IPS-18c (cell line): ENCODE measurements around the gene ADPRHL1.
"Not testable (repeated sequence)": the region's sequence is repeated elsewhere in the genome, so short reads cannot be mapped to it uniquely, and the experiment has no call there.

Experiments
- H3K4me3 ChIP-seq: 2 replicates; pipeline ENCODE4 v1.7.0; 2013; ENCODE audit warnings: low read depth, mild to moderate bottlenecking, low read length, moderate library complexity; ENCODE audit not compliant: insufficient read depth
- H3K9me3 ChIP-seq: one replicate; pipeline ENCODE4 v1.6.1; 2013; ENCODE audit warnings: mild to moderate bottlenecking, low read length, moderate library complexity; ENCODE audit not compliant: control insufficient read depth, insufficient read depth

Gene ADPRHL1

DNA sequence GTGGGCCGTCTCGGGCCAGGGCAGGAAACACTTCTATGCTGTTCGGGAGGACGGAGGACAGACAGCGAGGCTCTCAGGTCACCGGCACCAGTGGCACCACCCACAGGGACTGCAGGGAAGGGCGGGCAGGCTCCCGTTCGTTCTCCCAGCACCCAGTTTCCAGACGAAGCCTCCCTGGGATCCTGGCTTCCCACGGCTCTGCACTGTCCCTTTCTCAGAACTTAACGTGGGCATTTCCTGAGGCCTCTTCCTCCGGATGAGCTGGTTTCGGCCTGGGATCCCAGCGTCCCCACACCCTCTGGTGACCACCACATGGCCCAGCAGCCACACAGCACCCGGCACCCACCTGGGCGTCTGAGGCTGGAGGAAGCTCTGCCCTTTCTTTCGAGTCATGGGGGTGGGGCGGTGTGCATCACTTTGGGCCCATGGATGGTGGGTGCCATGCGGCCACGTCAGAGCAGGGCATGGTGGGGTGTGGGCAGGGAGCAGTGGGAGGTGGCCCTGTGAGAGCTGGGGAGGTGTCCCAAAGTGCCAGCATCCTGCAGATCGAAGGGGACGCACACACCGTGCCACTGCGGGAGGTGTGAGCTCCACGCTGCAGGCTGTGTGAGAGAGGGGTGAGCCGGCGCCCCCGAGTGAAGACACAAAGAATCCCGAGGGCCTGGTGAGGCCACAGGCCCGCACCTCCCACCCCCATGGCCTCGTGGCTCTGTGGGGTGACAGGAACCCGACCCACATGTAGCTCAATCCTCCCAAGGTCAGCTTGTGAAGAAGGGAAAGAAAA is 50.6 kb downstream of the ADPRHL1 start:
- Histone ChIP-seq H3K4me3 (no peak overlapping the region), H3K9me3 (no peaks in the 10 kb centered on the region)

- no peak overlapping the region for H3K4me3 ChIP-seq
- H3K9me3 ChIP-seq: peaks cover 2% of the 10 kb centered on the region
These were observed 51.6 kb downstream of the ADPRHL1 start for GRCh38 chr13:113401452-113402415.

- Histone ChIP-seq H3K4me3 (no peak overlapping the region), H3K9me3 (peaks cover 2% of the 10 kb centered on the region)
These were observed 52.5 kb downstream of the ADPRHL1 start for GRCh38 chr13:113400621-113401451.

GRCh38 chr13:113399755-113400149 is 53.5 kb downstream of the ADPRHL1 start:
- Histone ChIP-seq H3K4me3 (no peak overlapping the region), H3K9me3 (peaks cover 2% of the 10 kb centered on the region)

DNA sequence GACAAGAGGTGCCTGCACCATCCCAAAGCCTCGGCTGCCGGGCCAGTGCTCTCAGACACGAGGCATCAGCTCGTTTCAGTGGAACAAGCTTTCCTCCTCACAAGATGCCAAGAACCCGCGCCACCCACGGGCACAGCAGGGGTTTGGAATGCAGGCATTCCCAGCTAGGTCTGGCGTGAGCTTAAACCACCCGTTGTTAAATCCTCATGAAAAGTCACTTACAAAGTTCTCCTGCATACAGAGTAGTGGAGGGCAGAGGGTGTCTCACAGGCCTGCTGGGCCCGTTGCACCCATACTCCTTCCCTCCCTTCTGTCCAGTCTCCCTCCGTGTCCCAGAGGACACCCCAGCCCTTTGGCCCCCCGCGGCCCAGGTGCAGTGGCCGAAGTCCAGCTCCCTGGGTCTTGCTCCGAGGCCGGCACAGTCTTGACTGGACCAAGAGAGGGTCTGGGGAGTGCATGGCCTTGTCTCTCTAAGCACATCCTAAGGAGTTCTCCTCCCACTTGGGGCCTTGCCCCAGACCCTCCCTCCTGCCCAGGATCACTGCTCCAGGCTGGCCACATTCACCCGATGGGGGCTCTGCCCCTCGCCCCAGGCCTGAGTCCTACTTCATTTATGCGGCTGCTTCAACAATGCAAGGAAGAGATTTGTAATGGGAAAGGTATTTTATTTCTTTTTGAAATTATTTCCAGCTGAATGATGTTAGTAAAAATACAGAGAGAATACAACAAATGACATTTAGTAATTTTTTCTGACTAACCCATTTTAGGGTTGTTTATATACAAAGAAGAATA is 54.1 kb downstream of the ADPRHL1 start:
- peaks cover 2% of the 10 kb centered on the region for H3K9me3 ChIP-seq
- H3K4me3 ChIP-seq: no peak overlapping the region

DNA sequence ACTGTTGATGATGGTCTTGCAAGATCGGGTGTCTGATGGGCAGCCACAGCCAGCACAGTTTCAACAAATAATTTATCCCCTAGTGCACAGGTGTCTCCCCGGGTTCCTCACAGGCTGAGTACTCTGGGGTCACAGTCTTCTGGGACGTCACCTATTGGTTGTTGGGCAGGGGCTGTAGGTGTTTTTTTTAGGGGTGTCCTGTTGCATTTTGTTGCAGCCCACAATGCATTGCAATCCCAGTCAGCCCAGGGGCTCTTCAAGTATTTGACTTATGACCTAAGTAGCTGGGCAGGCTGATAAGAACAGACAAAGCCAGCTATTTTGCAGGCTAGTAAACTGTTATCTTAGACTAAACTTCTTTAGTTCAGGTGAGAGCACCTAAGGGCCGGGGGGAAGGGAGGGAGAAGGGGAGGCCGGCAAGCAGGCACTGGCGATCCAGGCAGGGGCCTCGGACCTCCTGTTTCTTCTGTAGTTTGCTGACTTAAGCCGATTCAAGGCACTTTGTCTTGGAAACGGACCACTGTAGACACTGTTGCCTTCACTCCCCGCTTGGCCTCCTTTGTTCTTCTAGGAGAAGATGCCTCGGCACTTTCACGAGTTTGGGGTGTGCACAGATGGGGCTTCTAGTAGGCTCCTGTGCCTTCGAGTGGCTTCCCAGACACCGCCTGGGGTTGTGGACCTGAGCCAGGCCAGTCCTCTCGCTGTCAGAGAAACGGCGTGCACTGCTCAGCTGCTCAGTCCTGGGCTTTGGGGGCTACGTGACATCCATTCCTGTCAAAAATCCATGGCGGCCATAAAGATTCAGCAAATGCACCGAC is 55.5 kb downstream of the ADPRHL1 start:
- H3K4me3 ChIP-seq: no peak overlapping the region

GRCh38 chr13:113394339-113394640 is 59.0 kb downstream of the ADPRHL1 start:
- Histone ChIP-seq H3K4me3 (peak overlapping the region; percentile 69; the same call in 1 of the 2 replicates), H3K9me3 (peaks cover 6% of the 10 kb centered on the region)

More for the DNA sequence above, 55.5 kb downstream of the ADPRHL1 start:
- H3K9me3 ChIP-seq: peaks cover 2% of the 10 kb centered on the region

DNA sequence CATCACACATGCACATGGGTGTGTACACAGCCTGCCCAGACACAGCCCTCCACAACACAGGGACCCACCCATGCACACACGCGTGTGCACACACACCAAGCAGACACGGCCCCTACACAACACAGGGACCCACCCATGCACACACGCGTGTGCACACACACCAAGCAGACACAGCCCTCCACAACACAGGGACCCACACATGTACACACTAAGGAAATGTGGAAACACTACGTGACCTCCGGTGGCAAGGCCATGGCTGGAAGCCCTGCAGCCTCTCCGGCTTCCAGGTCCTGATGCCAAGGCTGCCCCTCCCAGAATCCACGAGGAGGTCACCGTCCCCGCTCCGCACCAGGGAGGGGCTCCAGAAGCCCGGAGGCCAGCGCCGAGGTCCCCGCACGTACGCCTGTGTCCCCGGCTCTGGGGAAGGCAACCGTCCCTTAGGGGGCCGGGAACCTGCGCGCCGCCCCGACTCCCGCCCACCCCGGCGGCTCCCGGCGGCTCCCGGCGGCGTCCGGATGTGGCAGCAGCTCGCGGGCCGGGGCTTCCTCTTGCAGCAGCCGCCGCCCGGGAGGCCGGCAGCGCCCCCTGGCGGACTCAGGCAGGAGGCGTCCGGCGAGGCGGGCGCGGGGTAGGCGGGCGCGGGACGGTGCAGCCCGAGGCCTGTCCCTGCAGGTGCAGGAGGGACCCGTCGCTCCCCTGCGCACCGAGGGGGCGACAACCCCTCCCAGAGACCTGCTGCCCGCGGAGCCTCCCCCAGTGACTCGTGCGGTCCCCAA is 59.5 kb downstream of the ADPRHL1 start:
- peaks cover 8% of the 10 kb centered on the region for H3K9me3 ChIP-seq
- H3K4me3 ChIP-seq: peak overlapping the region; percentile 69

GRCh38 chr13:113393226-113393562 is 60.1 kb downstream of the ADPRHL1 start:
- Histone ChIP-seq H3K9me3 (peaks cover 12% of the 10 kb centered on the region), H3K4me3 (peak overlapping the region; percentile 69; the same call in 1 of the 2 replicates)

- Histone ChIP-seq H3K4me3 (no peak overlapping the region), H3K9me3 (peaks cover 15% of the 10 kb centered on the region)
These were observed 62.3 kb downstream of the ADPRHL1 start for GRCh38 chr13:113390874-113391497.

DNA sequence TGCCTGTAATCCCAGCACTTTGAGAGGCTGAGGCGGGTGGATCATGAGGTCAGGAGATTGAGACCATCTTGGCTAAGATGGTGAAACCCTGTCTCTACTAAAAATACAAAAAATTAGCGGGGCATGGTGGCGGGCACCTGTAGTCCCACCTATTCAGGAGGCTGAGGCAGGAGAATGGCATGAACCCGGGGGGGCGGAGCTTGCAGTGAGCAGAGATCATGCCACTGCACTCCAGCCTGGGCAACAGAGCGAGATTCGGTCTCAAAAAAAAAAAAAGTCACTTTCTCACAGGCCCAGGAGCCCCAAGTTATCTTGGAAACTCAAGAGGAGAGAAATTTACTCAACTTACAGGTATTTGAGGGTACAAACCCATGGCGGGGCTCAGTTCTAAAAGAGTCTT is 63.7 kb downstream of the ADPRHL1 start:
- H3K9me3 ChIP-seq: peaks cover 15% of the 10 kb centered on the region
- H3K4me3 ChIP-seq: not testable (repeated sequence)

GRCh38 chr13:113387396-113387795 is 65.9 kb downstream of the ADPRHL1 start:
- Histone ChIP-seq H3K4me3 (no peak overlapping the region), H3K9me3 (peaks cover 15% of the 10 kb centered on the region)

GRCh38 chr13:113383089-113383488 is 70.2 kb downstream of the ADPRHL1 start:
- Histone ChIP-seq H3K9me3 (peaks cover 8% of the 10 kb centered on the region), H3K4me3 (no peak overlapping the region)

GRCh38 chr13:113382542-113382941 is 70.7 kb downstream of the ADPRHL1 start:
- not testable (repeated sequence) for H3K9me3 ChIP-seq, H3K4me3 ChIP-seq

GRCh38 chr13:113378825-113379224 is 74.5 kb downstream of the ADPRHL1 start:
- H3K4me3 ChIP-seq: no peak overlapping the region
- H3K9me3 ChIP-seq: peaks cover 7% of the 10 kb centered on the region
